IPS DF 6.9 (cell line): ENCODE measurements around the gene IGFBPL1.
"Not testable (repeated sequence)": the region's sequence is repeated elsewhere in the genome, so short reads cannot be mapped to it uniquely, and the experiment has no call there.

ENCODE experiments used
- DNase-seq: peaks from one replicate; pipeline ENCODE4 v3.0.0-alpha.2; 2013; ENCODE audit warnings: low read depth, low spot score
- H3K27ac ChIP-seq: one replicate; pipeline ENCODE4 v1.5.1; 2013; ENCODE audit warnings: low read length, control low read depth
- H3K27me3 ChIP-seq: 2 replicates; pipeline ENCODE4 v1.6.1; 2013; ENCODE audit warnings: mild to moderate bottlenecking, low read length; ENCODE audit not compliant: control insufficient read depth, insufficient read depth
- H3K36me3 ChIP-seq: 2 replicates; pipeline ENCODE4 v1.6.1; 2013; ENCODE audit warnings: low read length; ENCODE audit not compliant: control insufficient read depth, insufficient read depth
- H3K4me1 ChIP-seq: 2 replicates; pipeline ENCODE4 v1.6.1; 2013; ENCODE audit warnings: low read length; ENCODE audit not compliant: control insufficient read depth, insufficient read depth
- H3K4me3 ChIP-seq: 2 replicates; pipeline ENCODE4 v1.5.1; 2013; ENCODE audit warnings: mild to moderate bottlenecking, low read length
- H3K9me3 ChIP-seq: 2 replicates; pipeline ENCODE4 v1.6.1; 2013; ENCODE audit warnings: low read length, inconsistent platforms; ENCODE audit not compliant: control insufficient read depth, insufficient read depth
- WGBS: extraction: QIAGEN DNeasy Blood & Tissue Kit; methylation state at CpG from one replicate; pipeline ENCODE4 v1.1.7; 2013; ENCODE audit warnings: mixed read lengths, missing lambda C conversion rate; ENCODE audit not compliant: insufficient read length, insufficient coverage; 5-methylcytosine and 5-hydroxymethylcytosine counted together

The IGFBPL1 gene, protein sequence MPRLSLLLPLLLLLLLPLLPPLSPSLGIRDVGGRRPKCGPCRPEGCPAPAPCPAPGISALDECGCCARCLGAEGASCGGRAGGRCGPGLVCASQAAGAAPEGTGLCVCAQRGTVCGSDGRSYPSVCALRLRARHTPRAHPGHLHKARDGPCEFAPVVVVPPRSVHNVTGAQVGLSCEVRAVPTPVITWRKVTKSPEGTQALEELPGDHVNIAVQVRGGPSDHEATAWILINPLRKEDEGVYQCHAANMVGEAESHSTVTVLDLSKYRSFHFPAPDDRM

GRCh38 chr9:38423973-38424843 lies at the start of gene IGFBPL1:
Gene IGFBPL1 (minus strand): TSS chr9:38424454. CDS start chr9:38424424, 30 bp downstream.
- H3K36me3 ChIP-seq, result no peaks in the 10 kb centered on the region
- peaks cover 12% of the 10 kb centered on the region; the same call in 1 of the 2 replicates for H3K27me3 ChIP-seq
- peaks cover 5% of the 10 kb centered on the region for H3K4me1 ChIP-seq
- no peak for DNase-seq
- peak within 1 kb of the TSS; percentile 47 for H3K4me3 ChIP-seq
- H3K27ac ChIP-seq, result no peak within 1 kb of the TSS
- WGBS, result no CpG with 5 or more reads among the region's 115 CpGs
- no peaks in the 10 kb centered on the region for H3K9me3 ChIP-seq

DNA sequence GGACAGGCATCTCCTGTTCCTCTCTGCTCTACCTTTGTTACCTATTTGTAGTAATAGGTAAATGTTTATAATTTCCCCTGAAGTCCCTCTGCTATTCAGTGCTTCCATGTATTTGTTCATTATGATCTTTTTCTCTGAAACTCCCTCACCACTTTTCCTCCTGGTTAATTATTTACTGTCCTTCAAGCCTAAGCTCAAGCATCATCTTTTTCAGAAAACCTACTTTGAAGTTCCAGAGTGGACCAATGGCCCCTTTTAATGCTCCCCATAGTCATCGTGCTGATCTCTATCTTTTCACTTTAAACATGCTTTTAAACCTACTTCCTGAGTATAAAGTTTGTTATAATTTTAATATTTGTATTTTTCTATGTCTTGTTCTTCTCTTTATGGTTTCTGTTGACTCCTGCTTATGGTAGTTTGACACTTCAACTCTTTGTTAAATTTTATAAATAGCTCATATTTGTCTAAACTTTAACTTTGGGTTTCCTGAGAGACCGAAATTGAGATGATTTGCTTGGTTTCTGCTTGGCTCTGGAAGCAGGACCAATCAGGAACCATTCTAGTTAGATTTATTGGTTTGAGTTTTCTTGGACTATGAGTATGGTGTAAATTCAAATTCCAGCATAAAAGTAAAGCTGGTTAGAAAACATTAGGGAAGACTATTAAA lies 48.5 kb upstream of the IGFBPL1 start:
- H3K27ac ChIP-seq, result not testable (repeated sequence)

DNA sequence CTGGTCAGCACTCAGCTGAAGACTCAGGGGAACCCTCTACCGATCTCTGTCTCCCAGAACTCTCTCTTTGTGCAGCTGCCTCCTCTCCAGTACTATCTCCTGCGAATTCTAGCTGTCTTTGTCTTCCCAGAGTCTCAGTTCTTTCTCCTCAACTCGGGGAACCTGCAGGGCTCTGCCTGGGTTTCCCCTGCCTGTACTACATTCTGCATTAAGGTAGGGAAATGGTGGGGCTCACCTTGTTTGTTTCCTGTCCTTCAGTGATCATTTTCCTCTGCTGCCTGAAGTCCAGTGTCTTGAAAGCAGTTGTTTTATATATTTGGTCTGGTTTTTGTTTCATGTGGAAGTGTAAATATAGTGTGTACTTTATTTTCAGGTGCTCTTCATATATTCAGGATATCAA lies 43.1 kb upstream of the IGFBPL1 start:
- Histone ChIP-seq H3K36me3 (no peaks in the 10 kb centered on the region), H3K27me3 (no peaks in the 10 kb centered on the region), H3K4me3 (no peak overlapping the region), H3K27ac (no peak overlapping the region), H3K9me3 (no peaks in the 10 kb centered on the region), H3K4me1 (no peaks in the 10 kb centered on the region)
- WGBS, result no CpG with 5 or more reads among the region's 3 CpGs
- no peak for DNase-seq

More for the DNA sequence above, 48.5 kb upstream of the IGFBPL1 start:
- H3K4me3 ChIP-seq, H3K36me3 ChIP-seq, DNase-seq, H3K27me3 ChIP-seq, H3K9me3 ChIP-seq, H3K4me1 ChIP-seq: not testable (repeated sequence)
- WGBS, result no CpG with 5 or more reads among the region's 2 CpGs

DNA sequence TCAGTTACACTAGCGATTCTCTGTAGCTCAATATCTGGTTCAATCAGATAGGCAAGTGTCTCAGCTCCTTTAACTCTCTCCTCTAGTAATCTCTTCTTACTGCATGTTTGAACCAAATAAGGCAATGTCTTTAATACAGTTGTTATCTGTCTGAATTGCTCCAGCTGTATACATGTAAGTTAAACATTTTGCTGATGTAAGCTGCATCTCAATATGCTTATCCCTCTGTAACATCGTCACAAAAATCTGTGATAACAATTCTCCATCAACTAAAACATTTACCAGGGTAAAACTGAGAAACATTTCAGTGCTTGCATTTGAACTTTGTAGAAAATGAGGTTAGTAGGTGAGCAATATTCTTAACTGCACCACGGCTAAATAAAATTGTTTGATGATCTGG lies 29.6 kb upstream of the IGFBPL1 start:
- H3K27ac ChIP-seq, result no peak overlapping the region
- no peaks in the 10 kb centered on the region for H3K4me1 ChIP-seq
- H3K9me3 ChIP-seq, result no peaks in the 10 kb centered on the region
- H3K4me3 ChIP-seq, result no peak overlapping the region
- DNase-seq, result no peak
- H3K36me3 ChIP-seq, result no peaks in the 10 kb centered on the region
- WGBS, result no CpG with 5 or more reads among the region's 3 CpGs
- no peaks in the 10 kb centered on the region for H3K27me3 ChIP-seq

DNA sequence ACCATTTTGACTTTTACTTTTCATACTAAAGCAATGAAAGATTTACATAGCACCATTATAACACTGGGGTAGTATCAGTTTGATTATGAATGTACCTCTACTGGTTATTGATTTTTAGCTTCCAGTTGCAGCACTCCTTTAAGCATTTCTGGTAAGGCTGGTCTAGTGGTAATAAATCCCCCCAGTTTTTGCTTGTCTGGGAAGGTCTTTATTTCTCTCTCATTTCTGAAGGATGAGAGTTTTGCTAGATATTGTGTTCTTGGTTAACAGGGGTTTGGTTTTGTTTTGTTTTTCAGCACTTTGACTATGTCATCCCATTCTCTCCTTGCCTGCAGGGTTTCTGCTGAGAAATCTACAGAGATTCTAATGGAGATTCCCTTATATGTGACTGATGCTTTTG lies 26.9 kb upstream of the IGFBPL1 start:
- Histone ChIP-seq H3K4me3 (no peak overlapping the region), H3K27ac (no peak overlapping the region), H3K27me3 (no peaks in the 10 kb centered on the region), H3K4me1 (no peaks in the 10 kb centered on the region), H3K36me3 (no peaks in the 10 kb centered on the region), H3K9me3 (no peaks in the 10 kb centered on the region)
- no peak for DNase-seq

GRCh38 chr9:38447703-38448102 lies 23.4 kb upstream of the IGFBPL1 start:
- no peaks in the 10 kb centered on the region for H3K27me3 ChIP-seq
- H3K27ac ChIP-seq, result no peak overlapping the region
- no CpG with 5 or more reads among the region's 1 CpG for WGBS
- H3K36me3 ChIP-seq, result no peaks in the 10 kb centered on the region
- H3K4me1 ChIP-seq, result 0 out of 2 replicates have a peak, but pooled peaks cover 1% of the 10 kb centered on the region
- no peak overlapping the region for H3K4me3 ChIP-seq
- no peaks in the 10 kb centered on the region; the same call in 1 of the 2 replicates for H3K9me3 ChIP-seq
- DNase-seq, result no peak

DNA sequence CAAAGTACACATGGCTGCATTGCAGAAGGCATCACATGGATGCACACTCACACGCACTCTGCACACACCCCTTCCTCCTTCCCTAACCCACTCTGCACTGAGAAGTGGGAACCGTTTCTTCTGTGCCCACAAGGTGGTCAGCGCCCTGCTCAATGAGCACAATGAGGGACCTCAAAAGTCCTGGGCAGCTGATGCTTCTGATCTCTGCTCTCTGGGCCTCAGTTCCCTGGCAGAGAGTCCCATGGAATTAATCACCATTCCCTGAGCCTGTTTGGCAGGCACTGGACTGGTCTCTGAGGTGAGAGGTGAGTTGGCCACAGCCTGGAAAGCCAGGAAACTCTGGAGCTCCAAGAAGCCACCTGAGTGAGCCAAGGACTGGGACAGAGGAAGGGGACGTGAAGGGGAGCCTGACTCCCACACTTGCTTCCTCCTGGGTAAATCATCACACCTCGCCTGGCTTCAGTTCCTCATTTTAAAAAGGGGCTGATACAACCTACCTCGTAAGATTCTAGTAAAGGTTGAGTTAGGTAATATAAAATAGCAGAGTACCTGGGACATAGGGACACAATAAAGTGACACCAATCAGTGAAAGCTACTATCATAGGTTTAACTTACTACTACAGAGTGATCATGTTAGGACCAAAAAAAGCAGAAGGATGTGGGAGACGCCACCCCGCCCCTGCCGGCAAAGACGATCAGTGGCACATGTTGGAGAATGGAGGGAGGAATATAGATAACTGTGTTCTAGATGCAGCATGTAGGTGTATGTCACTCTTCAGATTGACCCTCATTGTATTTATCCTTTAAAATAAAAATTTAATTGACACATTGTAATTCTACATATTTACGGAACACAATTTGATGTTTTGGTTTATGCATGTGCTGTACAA lies 21.1 kb upstream of the IGFBPL1 start:
- Histone ChIP-seq H3K4me1 (0 out of 2 replicates have a peak, but pooled peaks cover 1% of the 10 kb centered on the region), H3K27ac (no peak overlapping the region), H3K36me3 (no peaks in the 10 kb centered on the region), H3K27me3 (no peaks in the 10 kb centered on the region), H3K9me3 (no peaks in the 10 kb centered on the region; the same call in 1 of the 2 replicates), H3K4me3 (no peak overlapping the region)
- DNase-seq, result no peak
- no CpG with 5 or more reads among the region's 11 CpGs for WGBS

DNA sequence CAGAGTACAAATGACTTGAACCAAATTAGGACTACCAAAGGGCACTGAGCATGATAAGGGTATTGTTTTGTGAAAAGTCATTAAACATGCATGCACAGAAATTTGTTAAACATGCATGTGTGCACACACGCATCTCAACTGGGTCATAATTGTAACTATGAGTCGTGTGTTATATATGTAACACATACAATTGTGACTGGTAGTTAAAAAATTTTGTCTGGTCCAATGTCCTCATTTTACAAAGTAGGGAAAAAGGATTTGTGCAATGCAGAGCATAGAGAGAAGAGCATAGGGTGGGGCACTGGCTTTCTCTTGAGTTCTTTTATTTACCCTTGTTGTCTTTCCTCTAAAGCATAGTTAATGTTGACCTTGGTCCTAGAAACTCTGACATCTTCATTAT lies 19.3 kb upstream of the IGFBPL1 start:
- Histone ChIP-seq H3K4me3 (no peak overlapping the region), H3K27ac (no peak overlapping the region), H3K9me3 (no peaks in the 10 kb centered on the region; the same call in 1 of the 2 replicates), H3K36me3 (no peaks in the 10 kb centered on the region), H3K27me3 (no peaks in the 10 kb centered on the region), H3K4me1 (0 out of 2 replicates have a peak, but pooled peaks cover 1% of the 10 kb centered on the region)
- no peak for DNase-seq
- no CpG with 5 or more reads among the region's 2 CpGs for WGBS

- no peak overlapping the region for H3K4me3 ChIP-seq
- no CpG with 5 or more reads among the region's 7 CpGs for WGBS
- H3K27me3 ChIP-seq, result no peaks in the 10 kb centered on the region
- DNase-seq, result no peak
- 0 out of 2 replicates have a peak, but pooled peaks cover 1% of the 10 kb centered on the region for H3K4me1 ChIP-seq
- no peak overlapping the region for H3K27ac ChIP-seq
- H3K9me3 ChIP-seq, result no peaks in the 10 kb centered on the region; the same call in 1 of the 2 replicates
- no peaks in the 10 kb centered on the region for H3K36me3 ChIP-seq
Measured at GRCh38 chr9:38443181-38443580, 18.9 kb upstream of the IGFBPL1 start.
